WTC11 (cell line): ENCODE results near the gene COL11A1. TPM values are rescaled to one million over a fixed set of nuclear protein-coding genes. Genes with fewer than 3 reads are reported as not detected.
A peak's percentile ranks its signal among the peaks of the same experiment; 100 is the strongest.
"Not testable (repeated sequence)": the region's sequence is repeated elsewhere in the genome, so short reads cannot be mapped to it uniquely, and the experiment has no call there.

Source experiments
- ATAC-seq: fragments of 200-7000 bp; cut with Tn5 transposase; 2 replicates; pipeline ENCODE4 v1.10.0; 2021; ENCODE audit warnings: mild to moderate bottlenecking, moderate library complexity
- CTCF ChIA-PET: fragments of 300-600 bp; sonication (Branson Sonifier 250); formaldehyde crosslinking; loops from one replicate; lab custom pipeline; 2021; ENCODE audit warnings: antibody characterized with exemption; lab: Charles Lee
- POLR2A ChIA-PET: fragments of 350-600 bp; sonication (Branson Sonifier 250); formaldehyde crosslinking; loops from one replicate; lab custom pipeline; 2021; ENCODE audit warnings: antibody characterized with exemption; lab: Charles Lee
- DNase-seq: peaks from one replicate; pipeline ENCODE4 v3.0.0; 2021; ENCODE audit warnings: low spot score
- H3K27ac Mint-ChIP-seq: 2 replicates; pipeline ENCODE4 v1.8.0; 2021; ENCODE audit warnings: mixed read lengths
- H3K27me3 Mint-ChIP-seq: 2 replicates; pipeline ENCODE4 v1.8.0; 2021; ENCODE audit warnings: low read depth, mild to moderate bottlenecking, moderate library complexity, mixed read lengths
- H3K36me3 Mint-ChIP-seq: 2 replicates; pipeline ENCODE4 v1.8.0; 2021; ENCODE audit warnings: mixed read lengths
- H3K4me1 Mint-ChIP-seq: 2 replicates; pipeline ENCODE4 v1.8.0; 2022; ENCODE audit warnings: mixed read lengths
- H3K4me3 Mint-ChIP-seq: 2 replicates; pipeline ENCODE4 v1.8.0; 2021; ENCODE audit warnings: mild to moderate bottlenecking, moderate library complexity, mixed read lengths
- H3K9me3 Mint-ChIP-seq: 2 replicates; pipeline ENCODE4 v1.8.0; 2021; ENCODE audit warnings: mixed read lengths
- AR ChIP-seq: fragments of 250-450 bp; sonication (Bioruptor Pico); IDR thresholded peaks from 2 replicates; pipeline ENCODE4 v1.9.0; 2021; ENCODE audit warnings: mild to moderate bottlenecking
- CREB1 ChIP-seq: sonication (generic); formaldehyde crosslinking; IDR thresholded peaks from 2 replicates; pipeline ENCODE4 v1.8.0; 2023; ENCODE audit warnings: mild to moderate bottlenecking, missing genetic modification reagents
- EMX1 ChIP-seq: fragments of 250-450 bp; sonication (Bioruptor Pico); IDR thresholded peaks from 2 replicates; pipeline ENCODE4 v1.8.0; 2021; ENCODE audit warnings: mild to moderate bottlenecking
- ERG ChIP-seq: fragments of 250-450 bp; sonication (Bioruptor Pico); IDR thresholded peaks from 2 replicates; pipeline ENCODE4 v1.8.0; 2021; ENCODE audit warnings: mild to moderate bottlenecking
- GABPB1 ChIP-seq: sonication (generic); formaldehyde crosslinking; IDR thresholded peaks from 2 replicates; pipeline ENCODE4 v1.8.1; 2023; ENCODE audit warnings: mild to moderate bottlenecking, missing genetic modification reagents
- GRHL2 ChIP-seq: fragments of 250-450 bp; sonication (Bioruptor Pico); IDR thresholded peaks from 2 replicates; pipeline ENCODE4 v1.8.0; 2022; ENCODE audit warnings: mild to moderate bottlenecking, moderate library complexity; ENCODE audit not compliant: insufficient replicate concordance, severe bottlenecking
- IRF1 ChIP-seq: sonication (generic); formaldehyde crosslinking; IDR thresholded peaks from 2 replicates; pipeline ENCODE4 v1.8.0; 2023; ENCODE audit warnings: missing genetic modification reagents
- MYBL2 ChIP-seq: sonication (generic); formaldehyde crosslinking; IDR thresholded peaks from 2 replicates; pipeline ENCODE4 v1.8.1; 2023; ENCODE audit warnings: mild to moderate bottlenecking, moderate library complexity, missing genetic modification reagents
- NR3C1 ChIP-seq: sonication (generic); formaldehyde crosslinking; conservative IDR thresholded peaks from 2 replicates; pipeline ENCODE4 v1.8.1; 2023; ENCODE audit warnings: low read depth, mild to moderate bottlenecking, missing genetic modification reagents
- SP1 ChIP-seq: sonication (generic); formaldehyde crosslinking; conservative IDR thresholded peaks from 2 replicates; pipeline ENCODE4 v1.8.1; 2022; ENCODE audit warnings: missing genetic modification reagents
- USF2 ChIP-seq: sonication (generic); formaldehyde crosslinking; IDR thresholded peaks from 2 replicates; pipeline ENCODE4 v1.8.1; 2023; ENCODE audit warnings: mild to moderate bottlenecking, missing genetic modification reagents, moderate library complexity
- ZNF281 ChIP-seq: sonication (generic); formaldehyde crosslinking; IDR thresholded peaks from 2 replicates; pipeline ENCODE4 v1.8.0; 2023; ENCODE audit warnings: mild to moderate bottlenecking, missing genetic modification reagents
- total RNA-seq: library from RNA; stranded (reverse); gene quantifications from 3 replicates; pipeline ENCODE4 v1.2.3, GENCODE V29; 2021

COL11A1 gene
- total RNA-seq, 1 experiment from 2014 or later: 13.1 TPM

GRCh38 chr1:102941366-102941947 lies 166.9 kb downstream of the COL11A1 start (continued):
- no peak for TF ChIP-seq ERG
- TF ChIP-seq MYBL2 (CRISPR knock-in tag): no peak
- no peak for TF ChIP-seq CREB1
- TF ChIP-seq GABPB1: no peak
- no peak for TF ChIP-seq SP1 (CRISPR knock-in tag)
- no peak for TF ChIP-seq EMX1 (CRISPR knock-in tag)
- TF ChIP-seq, all 79 proteins: peak for 0

- ATAC-seq (peak; percentile 73), DNase-seq (no peak)
- Mint-ChIP-seq H3K9me3 (peaks cover 8% of the 10 kb centered on the region), H3K4me1 (peaks cover 25% of the 10 kb centered on the region), H3K27ac (peak overlapping the region; percentile 37; the same call in 1 of the 2 replicates), H3K27me3 (no peaks in the 10 kb centered on the region), H3K36me3 (peaks cover 10% of the 10 kb centered on the region), H3K4me3 (no peak overlapping the region)
- ChIA-PET POLR2A (no interaction called here), CTCF (no interaction called here)
- TF ChIP-seq GRHL2: no peak
- TF ChIP-seq GABPB1: no peak
Observed at GRCh38 chr1:102937401-102937800, 170.9 kb downstream of the COL11A1 start.

GRCh38 chr1:102933362-102933761 lies 175.0 kb downstream of the COL11A1 start:
- peaks cover 15% of the 10 kb centered on the region for H3K4me1 Mint-ChIP-seq
- 0 out of 2 replicates have a peak overlapping the region, but pooled peaks have one; percentile 73 for H3K27ac Mint-ChIP-seq
- H3K27me3 Mint-ChIP-seq, ATAC-seq, POLR2A ChIA-PET: not testable (repeated sequence)
- peak; percentile 28 for DNase-seq
- peaks cover 13% of the 10 kb centered on the region for H3K9me3 Mint-ChIP-seq
- CTCF ChIA-PET: interaction anchor here (0.6 to 0.8 kb wide), 3 partner anchors 13 to 383 kb away, joined by 3 read pairs; no protein-coding TSS in a partner anchor
- peak overlapping the region; percentile 26 for H3K4me3 Mint-ChIP-seq
- peaks cover 21% of the 10 kb centered on the region for H3K36me3 Mint-ChIP-seq

- no peak overlapping the region for H3K27ac Mint-ChIP-seq
Observed at GRCh38 chr1:102919659-102920058, 188.7 kb downstream of the COL11A1 start.

More at GRCh38 chr1:102919659-102920058, 188.7 kb downstream of the COL11A1 start:
- H3K36me3 Mint-ChIP-seq: no peaks in the 10 kb centered on the region
- CTCF ChIA-PET: interaction anchor here (1.0 kb wide), 1 partner anchor 14 kb away, joined by 3 read pairs; no protein-coding TSS in a partner anchor
- TF ChIP-seq IRF1 (CRISPR knock-in tag) (no peak), ZNF281 (CRISPR knock-in tag) (no peak), USF2 (CRISPR knock-in tag) (no peak), AR (no peak), NR3C1 (CRISPR knock-in tag) (no peak)
- no peaks in the 10 kb centered on the region for H3K9me3 Mint-ChIP-seq
- POLR2A ChIA-PET: no interaction called here
- no peaks in the 10 kb centered on the region for H3K4me1 Mint-ChIP-seq
- ATAC-seq: no peak
- no peak for DNase-seq
- no peak overlapping the region for H3K4me3 Mint-ChIP-seq
- no peaks in the 10 kb centered on the region for H3K27me3 Mint-ChIP-seq
